Ectodermal cell (in vitro differentiated cells): ENCODE measurements around the gene SLC9A3.

Experiments
- H3K27ac ChIP-seq: 2 replicates; pipeline ENCODE4 v1.7.0; 2013; ENCODE audit warnings: mild to moderate bottlenecking, low read depth, low read length; ENCODE audit not compliant: insufficient read depth, poor library complexity, severe bottlenecking
- H3K27me3 ChIP-seq: 2 replicates; pipeline ENCODE4 v1.7.0; 2013; ENCODE audit warnings: mild to moderate bottlenecking, low read length; ENCODE audit not compliant: insufficient read depth, control insufficient read depth, poor library complexity, severe bottlenecking
- H3K36me3 ChIP-seq: one replicate; pipeline ENCODE4 v1.7.0; 2013; ENCODE audit warnings: low read length; ENCODE audit not compliant: control insufficient read depth, insufficient read depth
- H3K4me1 ChIP-seq: one replicate; pipeline ENCODE4 v1.7.0; 2013; ENCODE audit warnings: low read length; ENCODE audit not compliant: control insufficient read depth, insufficient read depth
- H3K4me3 ChIP-seq: 2 replicates; pipeline ENCODE4 v1.7.0; 2013; ENCODE audit warnings: low read depth, low read length, control low read depth; ENCODE audit not compliant: insufficient read depth
- H3K9me3 ChIP-seq: 2 replicates; pipeline ENCODE4 v1.7.0; 2013; ENCODE audit warnings: mild to moderate bottlenecking, low read length, moderate library complexity; ENCODE audit not compliant: control insufficient read depth
- WGBS, 2 experiments: methylation state at CpG; one replicate each; pipeline ENCODE4 v1.1.7; 2013; ENCODE audit warnings: missing lambda C conversion rate in 2 of 2; 5-methylcytosine and 5-hydroxymethylcytosine counted together

The SLC9A3 gene

DNA sequence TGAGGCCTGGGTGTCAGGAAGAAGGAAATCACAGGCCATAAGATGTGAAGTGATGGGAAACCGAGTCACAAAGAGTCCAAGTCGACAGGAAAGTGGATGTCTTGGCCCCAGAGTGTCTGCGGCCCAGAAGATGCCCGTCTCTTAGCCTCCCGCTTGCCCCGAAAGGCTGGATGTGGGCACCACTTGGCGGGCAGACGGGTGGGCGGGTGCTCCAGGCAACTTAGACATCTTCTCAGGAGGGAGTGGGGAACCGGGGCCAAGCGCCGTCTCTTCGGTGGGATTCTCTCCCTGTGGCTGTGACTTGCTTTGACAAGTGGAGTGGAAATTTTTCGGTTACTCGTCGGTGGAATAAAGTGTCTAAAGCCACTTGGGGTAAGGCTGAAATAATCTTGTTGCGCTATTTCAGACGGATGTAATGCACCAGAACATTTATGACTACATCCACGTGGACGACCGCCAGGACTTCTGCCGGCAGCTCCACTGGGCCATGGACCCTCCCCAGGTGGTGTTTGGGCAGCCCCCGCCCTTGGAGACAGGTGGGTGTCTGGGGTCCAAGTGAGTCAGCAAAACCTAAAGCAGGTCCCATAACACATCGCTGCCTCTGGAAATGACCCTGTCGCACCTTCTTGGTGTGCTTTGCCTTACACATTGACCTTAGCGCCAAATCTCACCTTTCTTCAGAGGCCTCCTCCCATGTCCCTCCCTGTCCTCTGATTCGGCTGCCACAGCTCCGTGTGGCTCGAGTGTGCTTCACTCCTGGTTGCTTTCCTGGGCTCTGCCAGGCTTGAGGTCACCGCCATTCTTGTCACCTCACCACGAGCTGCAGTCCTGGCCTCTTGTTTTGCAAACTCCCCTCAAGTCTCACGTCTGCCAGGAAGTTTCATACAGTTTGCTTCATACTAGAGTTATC, 101.7 kb downstream of the SLC9A3 start:
- 93 to 94% methylated on average over 32 of the region's 32 CpGs for WGBS, 2 experiments
- Histone ChIP-seq H3K4me3 (no peak overlapping the region), H3K27ac (no peak overlapping the region), H3K27me3 (no peaks in the 10 kb centered on the region), H3K9me3 (no peaks in the 10 kb centered on the region), H3K36me3 (no peaks in the 10 kb centered on the region), H3K4me1 (no peaks in the 10 kb centered on the region)

DNA sequence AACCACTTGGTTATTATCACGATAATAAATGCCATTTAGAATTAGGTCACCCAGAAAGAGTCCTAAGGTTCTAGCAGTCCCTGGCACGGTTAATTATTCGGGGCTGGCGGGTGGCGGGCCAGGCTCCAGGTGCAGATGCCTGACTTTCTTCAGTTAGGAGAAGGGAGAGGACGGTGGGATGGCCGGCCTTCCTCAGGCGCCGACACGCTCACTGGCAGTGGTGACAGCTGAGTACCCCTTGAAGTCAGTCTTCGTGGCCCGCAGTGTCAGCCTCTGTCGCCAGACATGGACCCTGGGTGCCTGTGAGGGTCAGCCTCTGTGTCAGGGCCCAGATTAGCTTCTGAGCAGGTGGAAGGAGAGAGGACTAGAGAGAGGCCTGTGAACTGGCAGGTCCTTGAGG, 102.3 kb downstream of the SLC9A3 start:
- WGBS, 2 experiments, result 94% methylated on average over 13 of the region's 13 CpGs
- H3K27ac ChIP-seq, result no peak overlapping the region
- H3K27me3 ChIP-seq, result no peaks in the 10 kb centered on the region

DNA sequence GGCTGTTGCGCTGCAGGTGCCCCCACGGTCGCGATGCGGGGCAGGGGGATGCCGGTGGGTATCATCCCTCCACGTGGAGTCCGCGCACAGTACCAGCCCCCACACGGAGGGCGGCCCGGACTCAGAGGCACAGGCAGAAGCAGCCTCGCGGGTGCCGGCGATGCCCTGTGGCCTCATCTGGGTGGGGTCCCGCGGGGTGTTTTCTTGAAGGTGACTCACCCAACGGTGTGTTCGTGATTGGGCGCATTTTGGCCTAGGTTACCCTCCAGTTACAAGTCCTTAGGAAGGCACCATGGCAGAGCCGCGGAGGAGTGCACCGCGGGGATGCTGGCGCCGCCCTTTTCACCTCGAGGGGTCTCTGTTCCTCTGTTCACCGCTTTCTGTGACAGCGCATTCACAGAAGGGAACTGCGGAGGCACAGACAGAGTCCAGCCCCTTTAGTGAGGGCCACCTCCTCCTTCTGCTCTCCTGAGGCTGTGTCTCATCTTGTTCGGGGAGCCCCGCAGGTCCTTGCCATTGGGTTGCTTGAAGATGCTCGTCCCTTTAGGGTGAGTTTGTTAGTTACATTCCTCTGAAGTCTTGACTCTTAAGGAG, 102.9 kb downstream of the SLC9A3 start:
- Histone ChIP-seq H3K4me3 (no peak overlapping the region), H3K9me3 (no peaks in the 10 kb centered on the region), H3K36me3 (no peaks in the 10 kb centered on the region), H3K4me1 (no peaks in the 10 kb centered on the region), H3K27ac (no peak overlapping the region), H3K27me3 (no peaks in the 10 kb centered on the region)
- 91 to 92% methylated on average over 34 of the region's 34 CpGs for WGBS, 2 experiments

More for the DNA sequence above, 102.3 kb downstream of the SLC9A3 start:
- H3K36me3 ChIP-seq, result no peaks in the 10 kb centered on the region
- H3K4me1 ChIP-seq, result no peaks in the 10 kb centered on the region
- no peak overlapping the region for H3K4me3 ChIP-seq
- no peaks in the 10 kb centered on the region for H3K9me3 ChIP-seq

DNA sequence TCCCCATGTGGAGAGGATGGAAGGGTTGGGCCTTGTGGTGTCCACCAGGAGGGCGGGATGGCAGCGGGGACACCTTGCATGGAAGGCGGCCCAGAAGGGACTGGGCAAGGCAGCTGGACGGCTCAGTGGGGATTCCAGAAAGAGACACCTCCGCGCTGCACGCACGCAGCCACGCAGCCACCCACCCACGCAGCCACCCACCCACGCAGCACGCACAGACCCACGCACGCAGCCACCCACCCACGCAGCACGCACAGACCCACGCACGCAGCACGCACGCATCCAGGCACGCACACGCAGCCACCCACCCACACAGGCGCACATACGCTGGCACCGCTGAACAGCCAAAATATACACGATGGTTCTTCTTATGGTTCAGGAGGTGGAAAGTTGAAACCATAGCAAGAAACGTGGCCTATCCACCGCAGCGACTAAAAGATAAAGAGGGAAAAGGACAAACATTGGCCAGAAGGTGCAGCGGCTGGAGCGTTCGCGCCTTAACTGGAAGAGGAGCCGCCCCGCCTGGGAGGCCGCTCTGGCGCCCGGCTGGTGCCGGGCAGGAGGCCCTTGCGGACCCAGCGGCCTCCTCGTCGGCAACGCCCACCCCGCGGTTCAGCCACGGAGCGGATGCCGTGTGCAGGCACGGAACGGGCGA, 103.5 kb downstream of the SLC9A3 start:
- Histone ChIP-seq H3K27ac (no peak overlapping the region), H3K9me3 (no peaks in the 10 kb centered on the region), H3K36me3 (no peaks in the 10 kb centered on the region), H3K27me3 (no peaks in the 10 kb centered on the region), H3K4me1 (peaks cover 6% of the 10 kb centered on the region), H3K4me3 (no peak overlapping the region)
- WGBS, 2 experiments, result 95 to 96% methylated on average over 52 of the region's 52 CpGs
